ENCODE data around the gene OMP.
"Not testable (repeated sequence)": the region's sequence is repeated elsewhere in the genome, so short reads cannot be mapped to it uniquely, and the experiment has no call there.

Gene OMP

DNA sequence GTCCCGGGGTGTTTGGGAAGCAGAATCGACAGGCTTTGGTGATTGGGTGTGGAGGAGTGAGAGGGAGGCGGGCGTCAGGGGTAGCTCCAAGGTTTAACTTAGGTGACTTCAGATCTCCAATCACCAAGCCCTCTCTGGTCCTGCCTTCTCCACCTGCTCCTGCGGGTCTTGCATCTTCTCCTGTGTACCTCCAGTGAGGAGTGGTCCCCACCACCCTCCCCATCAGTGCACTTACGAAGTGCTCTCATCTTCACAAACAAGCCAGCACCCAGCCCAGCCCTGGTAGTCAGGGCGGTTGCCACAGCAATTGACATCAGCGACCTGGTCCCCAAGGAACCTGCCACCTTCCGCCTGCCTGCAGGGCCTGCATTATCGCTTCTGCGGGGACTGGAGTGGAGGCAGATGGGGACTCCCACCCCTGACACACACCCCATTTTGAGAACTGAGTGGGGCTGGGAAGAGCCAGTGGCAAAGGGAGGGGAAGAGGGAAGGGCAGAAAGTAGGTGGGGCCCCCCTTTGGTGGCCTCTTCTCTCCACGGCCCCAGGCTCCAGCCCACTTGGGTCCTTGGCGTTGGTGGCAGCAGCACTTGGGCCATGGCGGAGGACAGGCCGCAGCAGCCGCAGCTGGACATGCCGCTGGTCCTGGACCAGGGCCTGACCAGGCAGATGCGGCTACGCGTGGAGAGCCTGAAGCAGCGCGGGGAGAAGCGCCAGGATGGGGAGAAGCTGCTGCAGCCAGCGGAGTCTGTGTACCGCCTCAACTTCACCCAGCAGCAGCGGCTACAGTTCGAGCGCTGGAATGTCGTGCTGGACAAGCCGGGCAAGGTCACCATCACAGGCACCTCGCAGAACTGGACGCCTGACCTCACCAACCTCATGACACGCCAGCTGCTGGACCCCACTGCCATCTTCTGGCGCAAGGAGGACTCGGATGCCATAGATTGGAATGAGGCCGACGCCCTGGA lies at the start of gene OMP:
OMP (plus strand) TSS at position 595 of the 965 bp plus-strand sequence; CDS start at position 595, 0 bp downstream.
- no peak for DNase-seq

DNA sequence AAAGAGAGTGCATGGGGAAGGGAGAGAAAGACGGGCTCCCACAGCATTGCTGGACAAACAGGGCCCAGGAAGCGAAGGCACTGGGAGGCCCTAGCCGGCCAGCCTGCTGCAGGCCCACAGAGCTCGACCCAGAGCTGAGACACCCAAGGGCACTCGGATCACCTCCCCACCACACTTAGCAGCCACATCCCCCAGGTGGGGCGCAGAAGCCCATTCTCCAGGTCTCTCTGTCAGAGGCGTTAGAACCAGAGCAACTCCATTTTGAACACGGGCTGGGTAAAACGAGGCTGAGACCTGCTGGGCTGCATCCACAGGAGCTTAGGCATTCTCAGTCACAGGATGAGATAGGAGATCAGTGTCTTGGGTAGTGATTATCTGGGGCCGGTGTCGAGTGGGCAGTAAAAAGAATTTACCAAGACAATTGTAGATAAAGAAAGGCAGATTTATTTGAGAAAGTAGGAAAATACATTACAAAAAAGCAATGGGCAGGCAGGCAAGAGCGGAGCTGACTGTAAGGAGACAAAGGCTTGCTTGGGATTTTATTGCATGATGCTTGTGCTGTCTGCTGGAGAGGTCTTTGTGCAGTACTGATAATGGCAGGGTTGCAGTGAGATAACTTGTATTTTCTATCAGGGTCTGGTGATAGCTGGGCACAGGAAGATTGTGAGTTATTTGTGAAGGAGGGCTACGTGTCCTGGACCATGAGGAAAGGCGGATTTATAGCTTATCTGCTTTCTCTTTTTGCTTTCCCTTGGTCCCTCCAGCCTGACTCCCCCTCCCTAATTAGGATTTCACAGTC lies 49.2 kb upstream of the OMP start:
- no peak for DNase-seq

GRCh38 chr11:77054084-77054483 lies 48.6 kb upstream of the OMP start:
- DNase-seq: no peak

- DNase-seq: no peak
These were observed 47.5 kb upstream of the OMP start for GRCh38 chr11:77055101-77055561.

DNA sequence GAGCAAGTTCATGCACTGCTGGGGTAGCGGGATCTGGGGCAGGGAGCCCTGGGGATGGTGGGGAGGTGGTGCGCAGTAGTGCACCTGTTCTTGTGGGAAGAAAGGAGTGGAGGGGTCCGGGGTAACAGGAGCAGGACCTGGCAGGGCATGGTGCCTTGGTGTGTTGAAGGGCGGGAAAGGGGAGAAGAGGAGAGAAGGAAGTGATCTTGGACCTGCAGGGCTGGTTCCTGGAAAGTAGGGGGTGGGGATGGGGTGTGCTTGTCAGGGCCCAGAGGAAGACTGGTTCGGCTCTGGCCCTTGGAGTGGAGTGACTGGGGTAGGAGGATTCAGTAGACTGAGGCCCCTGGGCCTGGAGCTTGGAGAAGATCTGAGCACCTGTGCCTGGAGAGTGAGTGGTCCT lies 46.7 kb upstream of the OMP start:
- no peak for DNase-seq

DNA sequence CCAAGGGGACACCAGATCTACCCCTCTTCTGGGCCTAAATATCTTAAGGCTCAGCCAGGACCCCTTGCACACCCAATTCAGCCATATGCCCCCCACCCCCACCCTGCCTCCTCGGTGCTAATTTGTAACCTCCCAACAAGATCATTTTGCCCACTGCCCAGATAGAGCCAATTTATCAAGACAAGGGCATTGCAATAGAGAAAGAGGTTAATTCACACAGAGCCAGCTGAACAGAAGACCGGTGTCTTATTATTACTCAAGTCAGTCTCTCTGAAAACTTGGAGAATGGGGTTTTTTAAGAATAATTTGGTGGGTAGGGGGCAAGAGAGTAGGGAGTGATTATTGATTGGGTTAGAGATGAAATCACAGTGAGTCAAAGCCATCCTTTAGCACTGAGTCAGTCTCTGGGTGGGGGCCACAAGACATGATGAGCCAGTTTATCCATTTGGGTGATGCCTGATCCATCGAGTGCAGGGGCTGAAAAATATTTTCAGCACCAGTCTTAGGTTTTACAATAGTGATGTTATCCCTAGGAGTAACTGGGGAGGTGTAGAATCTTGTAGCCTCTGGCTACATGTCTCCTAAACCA lies 45.7 kb upstream of the OMP start:
- DNase-seq: no peak

DNA sequence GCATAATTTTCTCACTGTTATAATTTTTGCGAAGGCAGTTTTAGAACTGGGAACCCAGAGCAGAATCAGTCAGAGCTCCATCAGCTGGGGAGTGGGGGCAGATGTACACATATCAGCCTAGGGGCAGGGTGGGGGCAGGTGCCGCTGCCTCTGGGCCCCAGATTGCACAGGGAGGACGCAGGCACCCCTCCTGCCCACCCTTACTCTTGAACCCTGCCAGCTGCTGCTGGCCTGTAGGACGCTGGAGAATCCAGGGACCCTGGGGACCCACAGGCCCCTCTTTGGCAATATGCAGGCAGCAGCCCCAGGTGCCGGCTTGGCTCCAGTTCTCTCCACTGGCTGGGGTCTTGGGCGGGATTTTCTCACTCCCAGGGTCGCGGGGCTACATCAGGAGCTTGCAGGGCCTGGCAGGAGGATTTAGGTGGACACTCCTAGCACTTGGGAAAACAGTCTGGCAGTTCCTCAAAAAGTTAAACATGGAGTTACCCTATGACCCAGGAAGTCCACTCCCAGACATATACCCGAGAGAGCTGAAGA lies 44.6 kb upstream of the OMP start:
- no peak for DNase-seq

DNA sequence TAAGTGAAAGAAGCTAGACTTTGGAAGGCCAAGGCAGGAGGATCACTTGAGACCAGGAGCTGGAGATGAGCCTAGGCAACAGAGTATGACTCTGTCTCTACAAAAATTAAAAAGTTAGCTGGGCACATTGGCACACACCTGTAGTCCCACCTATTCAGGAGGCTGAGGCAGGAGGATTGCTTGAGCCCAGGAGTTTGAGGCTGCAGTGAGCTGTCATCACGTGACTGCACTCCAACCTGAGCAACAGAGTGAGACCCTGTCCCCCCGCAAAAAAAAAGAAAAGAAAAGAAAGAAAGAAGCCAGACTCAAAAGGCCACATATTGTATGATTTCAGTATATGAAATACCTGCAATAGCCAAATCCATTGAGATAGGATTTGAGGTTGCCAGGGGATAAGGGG lies 43.7 kb upstream of the OMP start:
- no peak for DNase-seq

- DNase-seq: no peak
These were observed 42.8 kb upstream of the OMP start for GRCh38 chr11:77059806-77060205.

DNA sequence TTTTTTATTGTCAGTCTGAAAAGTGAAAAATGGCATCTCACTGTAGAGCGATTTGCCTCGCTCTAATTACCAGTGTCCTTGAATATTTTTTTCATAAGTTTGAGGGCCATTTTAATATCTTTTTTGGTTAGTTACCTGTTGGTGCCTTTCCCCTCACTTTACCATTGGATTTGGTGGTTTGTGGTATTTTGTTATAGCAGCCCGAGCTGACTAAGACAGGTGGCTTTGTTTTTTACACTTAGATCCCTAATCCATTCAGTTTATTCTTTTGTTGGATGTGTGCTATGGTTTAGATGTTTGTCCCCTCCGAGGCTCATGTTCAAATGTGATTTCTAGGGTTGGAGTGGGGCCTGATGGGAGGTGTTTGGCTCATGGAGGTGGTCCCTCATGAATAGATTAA lies 42.4 kb upstream of the OMP start:
- DNase-seq: no peak

- DNase-seq: not testable (repeated sequence)
These were observed 41.4 kb upstream of the OMP start for GRCh38 chr11:77061258-77061657.

DNA sequence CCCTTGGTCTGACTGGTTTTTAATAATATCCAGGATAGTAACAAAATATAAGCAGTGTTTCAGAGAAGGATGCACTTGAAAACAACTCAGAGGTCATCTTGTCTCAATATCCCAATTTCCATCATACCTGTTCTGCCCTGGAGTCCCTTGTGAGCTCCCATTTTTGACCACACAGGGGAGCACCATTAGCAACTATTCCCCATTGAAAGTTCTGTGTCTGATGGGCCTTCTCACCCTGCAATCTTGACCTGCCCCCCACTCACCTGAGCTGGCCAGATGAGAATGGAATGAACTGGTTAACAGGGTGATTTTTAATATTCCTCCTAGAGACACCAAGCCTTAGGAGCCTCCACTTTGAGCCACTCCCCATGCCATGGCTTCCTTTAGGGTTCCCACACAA lies 39.7 kb upstream of the OMP start:
- DNase-seq: no peak

DNA sequence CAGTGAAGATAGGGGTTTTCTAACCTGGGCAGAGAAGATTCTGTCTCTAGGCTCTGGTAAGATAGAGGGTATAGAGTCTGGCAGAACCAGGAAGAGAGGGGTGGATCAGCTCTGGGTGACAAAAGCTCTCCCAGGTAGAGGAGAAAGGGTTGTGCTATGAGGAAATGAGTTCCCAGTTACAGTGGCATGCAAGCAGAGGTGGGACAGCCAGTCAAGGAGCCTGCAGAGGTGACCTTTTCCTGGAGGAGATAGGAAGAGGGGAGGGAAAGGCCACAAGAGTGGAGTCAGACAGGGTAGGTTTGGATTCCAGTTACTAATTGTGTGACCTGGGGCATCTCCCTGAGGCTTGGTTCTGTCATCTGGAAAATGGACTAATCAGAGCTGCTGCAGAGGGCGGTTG lies 39.2 kb upstream of the OMP start:
- no peak for DNase-seq

- DNase-seq: no peak
These were observed 38.8 kb upstream of the OMP start for GRCh38 chr11:77063861-77064260.

DNA sequence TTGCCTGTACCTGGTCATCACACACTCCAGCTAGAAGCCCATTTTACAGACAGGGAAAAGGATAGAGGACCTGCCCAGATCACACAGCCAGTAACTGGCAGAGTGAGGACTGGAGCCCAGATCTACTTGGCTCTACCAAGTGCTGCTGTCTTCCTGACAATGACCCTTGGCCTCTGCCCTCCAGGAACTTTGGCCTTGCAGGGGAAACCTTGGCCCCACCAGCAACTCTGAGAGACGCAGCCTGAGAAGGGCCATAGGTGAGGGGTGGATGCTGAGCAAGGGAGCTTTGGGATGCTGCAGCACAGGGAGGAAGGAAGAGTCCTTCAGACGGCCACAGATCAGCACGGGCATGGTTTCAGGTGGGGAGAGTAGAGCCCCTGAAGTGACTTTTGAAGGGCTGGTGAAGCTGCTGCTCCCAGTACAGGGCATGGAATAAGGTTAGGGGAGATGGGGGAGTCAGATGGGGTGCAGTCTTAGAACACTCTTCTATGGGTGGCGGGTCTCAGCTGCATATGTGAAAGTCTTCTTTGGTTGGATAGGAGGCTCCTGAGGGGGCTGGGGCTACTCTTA lies 37.9 kb upstream of the OMP start:
- no peak for DNase-seq

- DNase-seq: no peak
These were observed 36.8 kb upstream of the OMP start for GRCh38 chr11:77065878-77066228.

DNA sequence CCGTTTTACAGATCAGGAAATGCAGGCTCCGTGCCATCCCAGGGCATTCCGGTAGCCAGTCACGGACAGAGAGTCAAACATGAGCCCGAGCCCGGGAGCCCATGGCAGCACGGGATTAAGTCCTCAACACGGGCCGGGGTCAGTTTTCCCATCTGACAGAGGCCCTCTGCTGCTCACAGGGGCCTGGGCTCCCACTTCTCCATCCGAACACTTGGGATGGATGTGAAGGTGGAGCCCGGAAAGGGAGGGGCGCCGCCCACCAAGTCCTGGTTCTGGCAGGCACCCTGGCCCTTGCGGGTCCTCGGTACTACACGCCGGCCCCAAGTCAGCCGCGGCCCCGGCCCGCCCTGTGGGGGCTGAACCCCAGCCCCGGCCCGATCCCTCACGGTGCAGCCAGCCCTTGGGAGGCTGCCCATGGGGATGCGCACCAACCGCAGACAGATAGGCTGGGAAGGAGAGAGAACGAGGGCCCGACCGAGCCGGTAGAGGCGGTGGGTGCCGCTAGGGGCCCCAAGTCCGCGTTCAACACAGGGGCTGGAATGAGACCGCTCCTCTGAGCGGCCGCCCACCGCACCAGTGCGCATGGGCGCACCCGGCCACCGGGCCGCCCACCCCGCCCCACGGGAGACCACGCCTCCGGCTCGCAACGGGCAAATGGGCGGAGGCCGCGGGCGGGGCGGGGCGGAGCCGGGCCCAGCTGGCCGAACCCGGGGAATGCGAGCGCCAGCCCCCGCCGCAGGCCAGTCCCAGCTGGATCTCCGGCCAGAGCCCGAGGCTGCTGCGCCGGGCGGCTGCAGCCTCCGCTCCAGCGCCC lies 36.2 kb upstream of the OMP start, which contains the start of gene CAPN5:
CAPN5 (plus strand) TSS at position 743 of the 814 bp plus-strand sequence. CDS start 17,916 bp downstream, outside the sequence.
- peak; percentile 28 for DNase-seq

- DNase-seq: no peak
These were observed 34.7 kb upstream of the OMP start for GRCh38 chr11:77067861-77068443.

GRCh38 chr11:77068457-77069335 lies 33.9 kb upstream of the OMP start:
- DNase-seq: no peak

DNA sequence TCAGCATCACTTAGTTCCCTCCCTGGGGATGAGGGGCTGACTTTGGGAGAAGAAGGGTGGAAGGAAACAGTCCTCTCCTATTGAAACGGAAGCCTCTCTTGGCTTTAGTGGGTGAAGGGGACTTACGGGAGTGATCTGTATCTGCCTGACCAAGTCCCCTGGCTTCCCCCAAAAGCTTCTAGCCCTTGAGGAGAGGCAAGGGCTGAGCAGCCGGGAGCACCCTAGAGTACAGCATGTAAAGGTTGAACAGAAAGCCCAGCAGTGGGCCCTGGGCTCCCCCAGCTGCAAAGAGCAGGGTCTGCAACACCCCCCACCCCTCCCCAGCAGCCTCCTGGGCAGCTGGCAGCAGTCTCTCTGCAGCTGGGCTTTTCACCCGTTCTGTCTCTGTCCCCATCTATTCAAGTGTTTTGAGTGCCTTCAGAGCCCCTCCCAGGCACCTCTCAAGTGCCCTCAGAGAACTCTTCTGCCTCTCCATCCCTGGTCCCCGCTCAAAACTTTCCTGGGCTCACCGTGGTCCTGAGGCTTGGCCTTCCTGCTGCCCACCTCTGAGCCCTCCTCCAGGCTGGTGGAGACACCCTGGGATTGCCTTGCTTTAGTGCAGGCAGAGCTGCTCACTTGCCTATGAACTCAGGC lies 33.2 kb upstream of the OMP start:
- no peak for DNase-seq
